Activated T-helper 9 cell treated with anti-CD3 and anti-CD28 coated beads, Interleukin-2, amount 50 U/mL, for 16 hours (primary cell): Measurements from ENCODE around the gene SLC2A1.
A peak's percentile ranks its signal among the peaks of the same experiment; 100 is the strongest.

Source experiments
- DNase-seq: peaks from one replicate; pipeline ENCODE4 v3.0.0-alpha.2; 2020; ENCODE audit warnings: low read depth

The SLC2A1 gene

GRCh38 chr1:42958488-42959319 lies at the start of gene SLC2A1:
Gene SLC2A1 (minus strand): TSS chr1:42958868. CDS start chr1:42958651, 217 bp downstream.
- DNase-seq: peak; percentile 94

DNA sequence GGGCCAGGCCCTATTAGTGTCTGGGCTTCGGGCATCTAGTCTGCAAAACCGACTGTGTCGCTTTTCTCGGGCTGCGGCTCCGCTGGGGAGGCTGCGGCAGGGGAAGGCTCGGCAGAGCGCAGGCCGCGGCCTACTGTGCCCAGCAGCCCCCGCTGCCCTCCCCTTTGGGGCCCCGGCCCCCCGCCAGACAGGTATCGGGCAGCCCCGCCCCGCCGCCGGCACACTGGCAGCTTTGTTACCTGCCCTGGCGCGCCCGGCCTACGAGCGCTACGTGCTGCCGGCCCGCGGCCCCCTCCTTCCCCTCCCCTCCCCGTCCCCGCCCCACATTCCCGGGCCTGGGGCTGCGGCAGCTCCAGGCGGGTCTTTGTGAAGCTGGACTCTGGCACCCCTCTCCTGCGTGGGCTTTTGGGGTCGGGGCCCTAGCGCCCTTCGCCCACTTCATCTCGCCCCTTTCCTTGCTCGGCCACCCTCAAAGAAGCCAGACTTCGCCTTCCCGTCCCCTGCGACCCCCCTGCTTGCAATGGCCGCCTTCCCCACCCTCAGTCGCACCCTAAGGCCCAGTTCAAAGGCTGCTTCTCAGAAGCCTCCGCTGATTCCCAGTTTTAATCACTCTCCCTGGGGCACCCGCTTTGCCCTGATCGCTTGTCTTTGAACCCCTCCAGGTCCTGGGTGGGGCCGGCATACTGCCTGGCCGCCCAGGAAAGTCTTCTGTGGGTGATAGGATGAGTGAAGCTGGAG lies 48.9 kb upstream of the SLC2A1 start:
- DNase-seq: no peak

DNA sequence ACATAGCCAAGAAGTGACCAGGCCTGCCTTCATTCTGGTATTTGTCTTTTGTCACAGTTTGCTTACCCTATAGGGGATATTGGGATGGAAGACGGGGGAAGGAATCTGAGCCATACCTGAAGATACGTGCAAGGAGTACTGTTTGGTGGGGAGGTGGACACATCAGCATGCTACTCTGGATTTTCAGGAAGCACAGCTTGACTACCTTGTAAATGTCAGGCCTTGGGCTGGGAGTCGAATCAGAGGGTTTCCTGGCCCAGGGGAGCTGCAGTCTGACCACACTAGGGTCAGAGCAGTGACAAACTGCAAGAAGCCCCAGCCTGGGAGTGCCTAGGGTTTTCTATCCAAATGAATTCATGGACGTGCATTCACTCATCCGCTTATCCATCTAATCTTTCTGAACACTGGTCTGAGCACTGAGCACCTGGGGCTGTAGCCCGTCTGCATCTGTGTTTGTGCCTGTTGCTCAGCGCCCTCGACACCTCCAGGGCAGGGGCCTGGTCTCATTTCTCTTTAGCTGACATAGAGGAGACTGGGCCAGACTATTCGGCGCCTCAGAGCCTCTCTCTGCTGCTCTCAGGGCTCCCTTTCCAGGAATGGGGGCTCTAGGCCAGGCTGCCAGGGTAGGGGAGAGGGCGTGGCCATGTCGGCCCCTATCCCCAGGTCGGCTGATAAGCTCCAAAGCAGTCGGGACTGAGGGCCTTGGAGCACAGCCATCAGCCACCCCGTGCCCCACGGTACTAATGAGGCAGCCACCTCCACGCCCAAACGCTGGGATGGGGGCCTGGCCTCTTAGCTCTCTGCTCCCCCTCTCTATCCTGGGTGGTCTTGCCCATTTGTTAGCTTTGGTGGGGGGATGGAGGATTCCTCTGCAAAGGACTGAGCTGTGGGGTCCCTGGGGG lies 47.0 kb upstream of the SLC2A1 start:
- no peak for DNase-seq

- DNase-seq: no peak
Observed at GRCh38 chr1:43004587-43005459, 46.2 kb upstream of the SLC2A1 start.

- no peak for DNase-seq
Observed at GRCh38 chr1:43002766-43003165, 44.1 kb upstream of the SLC2A1 start.

DNA sequence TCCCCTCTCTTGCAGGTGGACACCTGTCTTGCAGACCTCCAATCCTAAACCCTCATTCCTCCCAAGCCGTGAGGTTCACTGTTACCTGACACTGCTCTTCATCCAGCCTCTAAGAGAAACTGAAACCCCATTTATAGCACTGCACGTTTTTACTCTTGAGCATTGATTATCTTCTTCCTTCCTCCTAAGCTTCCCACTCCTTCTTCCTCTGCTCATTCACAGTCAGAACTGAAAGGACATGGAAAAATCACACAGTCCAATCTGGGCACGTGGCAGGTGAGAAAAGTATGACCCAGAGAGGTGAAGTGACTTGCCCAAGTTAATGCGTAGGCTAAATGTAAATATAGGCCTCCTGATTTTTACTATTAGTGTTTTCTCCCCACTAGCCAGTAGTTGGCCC lies 43.4 kb upstream of the SLC2A1 start:
- no peak for DNase-seq

DNA sequence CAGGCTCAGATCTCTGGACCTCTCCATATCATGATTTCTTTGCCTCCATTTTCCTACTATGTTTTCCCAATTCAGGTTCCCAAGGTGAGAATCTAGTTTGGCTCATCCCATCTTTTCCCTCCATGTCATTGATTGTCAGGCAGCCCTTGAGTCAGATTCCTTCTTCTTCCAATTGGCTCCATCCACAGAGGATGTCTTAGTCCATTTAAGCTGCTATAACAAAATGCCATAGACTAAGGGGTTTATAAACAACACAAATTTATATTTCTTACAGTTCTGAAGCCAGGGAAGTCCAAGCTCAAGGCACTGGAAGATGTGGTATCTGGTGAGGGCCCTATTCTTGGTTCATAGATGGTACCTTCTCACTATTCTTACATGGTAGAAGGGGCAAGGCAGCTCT lies 42.8 kb upstream of the SLC2A1 start:
- no peak for DNase-seq

GRCh38 chr1:43000271-43000670 lies 41.6 kb upstream of the SLC2A1 start:
- no peak for DNase-seq

DNA sequence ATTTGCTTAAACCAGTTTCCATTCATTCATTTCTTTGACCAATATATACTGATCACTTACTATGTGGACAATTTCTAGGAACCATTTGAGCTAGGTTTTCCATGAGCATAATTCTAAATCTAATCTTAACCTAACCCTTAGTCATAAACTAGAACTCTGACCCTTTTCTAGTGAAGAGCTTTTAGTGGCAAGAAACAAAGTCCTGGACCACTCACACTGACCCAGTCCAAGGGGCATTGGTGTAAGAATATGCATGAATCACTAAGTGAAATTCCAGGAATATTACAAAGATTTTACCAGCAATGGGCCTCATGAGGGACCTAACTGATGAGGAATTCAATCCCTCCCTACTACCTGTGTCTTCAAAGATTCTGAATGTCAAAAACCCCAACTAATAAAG lies 40.6 kb upstream of the SLC2A1 start:
- no peak for DNase-seq

- no peak for DNase-seq
Observed at GRCh38 chr1:42998386-42998785, 39.7 kb upstream of the SLC2A1 start.

DNA sequence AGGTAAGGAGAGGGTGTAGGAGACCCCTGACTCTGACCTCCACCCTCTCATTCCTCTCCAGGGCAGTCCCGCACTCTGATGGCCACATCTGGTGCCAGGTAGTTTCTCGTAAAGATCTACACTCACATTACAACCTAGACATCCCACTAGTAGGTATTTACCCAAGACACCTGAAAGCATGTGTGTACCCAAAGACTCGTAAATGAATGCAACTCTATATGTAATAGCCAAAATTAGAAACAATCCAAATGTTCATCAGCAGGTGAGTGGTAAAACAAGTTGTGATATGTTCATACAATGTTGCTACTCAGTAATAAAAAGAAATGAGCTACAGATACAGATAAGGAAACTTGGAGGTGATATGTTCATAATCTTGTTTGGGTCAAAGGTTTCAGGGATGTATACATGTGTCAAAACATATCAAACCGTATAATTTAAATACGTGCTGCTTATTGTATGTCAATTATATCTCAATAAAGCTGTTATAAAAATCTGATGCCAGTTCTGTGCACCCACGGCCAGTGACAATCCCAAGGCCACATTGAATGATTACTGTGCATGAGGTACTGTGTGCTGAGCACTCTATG lies 37.8 kb upstream of the SLC2A1 start:
- DNase-seq: no peak

- no peak for DNase-seq
Observed at GRCh38 chr1:42993502-42994136, 35.0 kb upstream of the SLC2A1 start.

DNA sequence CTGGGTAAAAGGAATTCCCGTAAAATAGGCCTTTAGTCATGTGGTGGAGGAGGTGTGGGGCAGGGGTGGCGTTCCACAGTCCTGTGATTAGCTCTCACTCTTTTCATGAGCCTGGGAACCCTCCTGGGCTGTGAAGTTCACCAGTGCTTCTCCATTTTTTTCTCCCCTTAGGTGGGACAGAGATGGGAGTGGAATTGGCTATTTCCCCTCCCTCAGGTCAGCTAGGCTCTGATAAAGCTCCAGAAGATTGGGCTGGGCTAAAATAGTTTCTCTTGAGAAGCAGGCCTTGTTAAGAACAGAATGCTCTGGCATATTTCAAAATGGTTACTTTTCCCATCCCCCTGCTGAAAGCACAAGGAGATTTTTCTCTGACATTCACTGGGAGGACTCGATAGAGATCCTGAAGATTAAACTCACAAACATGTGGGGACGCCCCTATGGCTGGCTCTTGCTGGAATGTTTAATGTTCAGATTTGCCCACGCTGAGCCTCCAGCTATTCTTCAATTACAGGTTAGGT lies 33.4 kb upstream of the SLC2A1 start:
- no peak for DNase-seq

DNA sequence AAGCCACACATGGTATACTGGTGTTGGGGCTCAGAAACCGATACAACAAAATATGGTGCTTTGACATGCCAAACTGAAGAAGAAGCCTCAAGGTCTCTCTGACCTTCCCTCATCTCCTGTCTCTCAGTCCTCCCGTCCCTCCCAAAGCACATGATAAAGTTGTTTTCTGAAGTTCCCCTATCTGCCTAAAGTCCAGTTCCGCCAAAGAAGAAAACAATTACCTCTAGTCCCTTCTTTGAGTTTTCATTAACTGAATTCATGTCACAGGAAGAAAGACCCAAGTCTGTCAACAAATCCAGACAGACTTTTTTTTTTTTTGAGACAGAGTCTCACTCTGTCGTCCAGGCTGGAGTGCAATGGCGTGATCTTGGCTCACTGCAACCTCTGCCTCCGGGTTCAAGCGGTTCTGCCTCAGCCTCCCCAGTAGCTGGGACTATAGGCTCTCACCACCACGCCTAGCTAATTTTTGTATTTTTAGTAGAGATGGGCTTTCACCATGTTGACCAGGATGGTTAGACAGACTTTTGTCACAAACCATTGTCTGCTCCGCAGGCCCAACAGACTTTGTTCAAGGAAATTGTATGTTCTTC lies 32.2 kb upstream of the SLC2A1 start:
- DNase-seq: no peak

DNA sequence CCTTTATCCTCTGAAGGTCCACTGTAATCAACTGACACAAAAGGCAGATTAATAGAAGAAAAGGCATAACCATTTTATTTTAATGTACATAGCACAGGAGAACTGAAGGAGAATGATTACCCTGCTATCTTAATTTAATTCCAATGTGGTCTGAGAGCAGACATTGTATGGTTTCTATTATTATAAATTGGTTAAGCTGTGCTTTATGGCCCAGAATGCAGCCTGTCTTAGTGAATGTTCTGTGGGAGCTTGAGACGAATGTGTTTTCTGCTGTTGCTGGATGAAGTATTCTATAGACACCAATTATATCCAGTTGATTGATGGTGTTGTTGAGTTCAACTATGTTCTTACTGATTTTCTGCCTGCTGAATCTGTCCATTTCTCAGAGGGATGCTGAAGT lies 25.0 kb upstream of the SLC2A1 start:
- DNase-seq: no peak

DNA sequence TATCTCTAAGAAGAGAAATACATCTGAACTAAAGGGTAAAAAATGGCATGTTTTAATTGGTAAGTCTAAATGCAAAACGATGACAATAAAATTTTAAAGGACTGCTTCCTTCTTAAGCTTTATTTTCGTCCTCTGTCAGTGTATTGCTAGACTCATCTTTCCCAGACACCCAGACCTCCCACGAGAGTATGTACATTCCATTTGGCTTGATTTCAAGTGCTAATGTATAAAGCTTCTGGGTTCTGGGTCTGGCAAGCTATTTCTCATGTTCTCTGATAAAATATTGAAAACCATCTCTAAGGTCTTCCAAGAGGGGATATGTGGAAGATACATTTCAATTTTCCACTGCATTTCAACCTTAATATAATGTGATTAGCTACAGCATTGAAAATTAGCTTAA lies 24.6 kb upstream of the SLC2A1 start:
- no peak for DNase-seq

DNA sequence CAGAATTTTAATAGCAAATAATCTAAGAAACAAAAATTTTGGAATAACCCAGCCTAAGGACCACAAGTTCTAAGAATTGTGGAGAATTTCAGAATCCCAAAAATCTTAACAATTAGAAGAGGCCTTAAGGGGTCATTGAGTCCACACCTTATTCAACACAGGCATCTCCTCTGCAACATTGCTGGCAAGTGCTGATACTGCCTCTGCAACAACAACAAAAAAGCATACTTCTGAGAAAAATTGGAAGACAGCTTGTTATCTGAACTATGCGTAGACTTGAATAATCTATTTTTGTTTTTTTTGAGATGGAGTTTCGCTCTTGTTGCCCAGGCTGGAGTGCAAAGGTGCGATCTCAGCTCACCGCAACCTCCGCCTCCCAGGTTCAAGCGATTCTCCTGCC lies 24.0 kb upstream of the SLC2A1 start:
- DNase-seq: no peak

- no peak for DNase-seq
Observed at GRCh38 chr1:42981871-42982270, 23.2 kb upstream of the SLC2A1 start.

- no peak for DNase-seq
Observed at GRCh38 chr1:42981255-42981805, 22.7 kb upstream of the SLC2A1 start.
